Activated CD8-positive, alpha-beta T cell treated with anti-CD3 and anti-CD28 coated beads for 36 hours (primary cell): Measurements from ENCODE around the gene XRCC5. TPM values are rescaled to one million over a fixed set of nuclear protein-coding genes. Genes with fewer than 3 reads are reported as not detected.
A peak's percentile ranks its signal among the peaks of the same experiment; 100 is the strongest.

Experiments used
- ATAC-seq: fragments of 200-7000 bp; cut with Tn5 transposase; one replicate; pipeline ENCODE4 v1.10.0; 2021; ENCODE audit warnings: mild to moderate bottlenecking, moderate library complexity
- CTCF ChIA-PET: fragments of 350-600 bp; sonication (Branson Sonifier 250); formaldehyde crosslinking; loops from one replicate; lab custom pipeline; 2021; ENCODE audit warnings: antibody characterized with exemption; lab: Charles Lee
- POLR2A ChIA-PET: fragments of 350-600 bp; sonication (Branson Sonifier 250); formaldehyde crosslinking; loops from one replicate; lab custom pipeline; 2021; ENCODE audit warnings: antibody characterized with exemption; lab: Charles Lee
- DNase-seq: peaks from one replicate; pipeline ENCODE4 v3.0.0-alpha.2; 2020
- H3K27ac Mint-ChIP-seq: one replicate; pipeline ENCODE4 v1.8.0; 2021; ENCODE audit warnings: mild to moderate bottlenecking, mixed read lengths
- H3K27me3 Mint-ChIP-seq: one replicate; pipeline ENCODE4 v1.8.0; 2021; ENCODE audit warnings: mixed read lengths
- H3K36me3 Mint-ChIP-seq: one replicate; pipeline ENCODE4 v1.8.0; 2021; ENCODE audit warnings: low read depth, mixed read lengths
- H3K4me1 Mint-ChIP-seq: one replicate; pipeline ENCODE4 v1.8.0; 2021; ENCODE audit warnings: low read depth, mixed read lengths
- H3K4me3 Mint-ChIP-seq: one replicate; pipeline ENCODE4 v1.8.0; 2021; ENCODE audit warnings: mild to moderate bottlenecking, moderate library complexity, mixed read lengths
- H3K9me3 Mint-ChIP-seq: one replicate; pipeline ENCODE4 v1.8.0; 2021; ENCODE audit warnings: mixed read lengths
- intact Hi-C: fragments of 100-400 bp; cut with micrococcal nuclease; formaldehyde crosslinking; loops from one replicate; pipeline ENCODE4 v1.10.0; 2022
- total RNA-seq, 2 experiments: library from RNA; stranded (reverse); gene quantifications; one replicate each; pipeline ENCODE4 v1.2.3, GENCODE V29; 2021
- TF ChIP-seq, protein P1 (sequence below): fragments of 200-600 bp; IDR thresholded peaks from one replicate; pipeline ENCODE4 v1.8.0; 2022; ENCODE audit warnings: antibody characterized with exemption, mild to moderate bottlenecking

XRCC5 gene
- total RNA-seq, 2 experiments from 2014 or later = 541 to 544 TPM

DNA sequence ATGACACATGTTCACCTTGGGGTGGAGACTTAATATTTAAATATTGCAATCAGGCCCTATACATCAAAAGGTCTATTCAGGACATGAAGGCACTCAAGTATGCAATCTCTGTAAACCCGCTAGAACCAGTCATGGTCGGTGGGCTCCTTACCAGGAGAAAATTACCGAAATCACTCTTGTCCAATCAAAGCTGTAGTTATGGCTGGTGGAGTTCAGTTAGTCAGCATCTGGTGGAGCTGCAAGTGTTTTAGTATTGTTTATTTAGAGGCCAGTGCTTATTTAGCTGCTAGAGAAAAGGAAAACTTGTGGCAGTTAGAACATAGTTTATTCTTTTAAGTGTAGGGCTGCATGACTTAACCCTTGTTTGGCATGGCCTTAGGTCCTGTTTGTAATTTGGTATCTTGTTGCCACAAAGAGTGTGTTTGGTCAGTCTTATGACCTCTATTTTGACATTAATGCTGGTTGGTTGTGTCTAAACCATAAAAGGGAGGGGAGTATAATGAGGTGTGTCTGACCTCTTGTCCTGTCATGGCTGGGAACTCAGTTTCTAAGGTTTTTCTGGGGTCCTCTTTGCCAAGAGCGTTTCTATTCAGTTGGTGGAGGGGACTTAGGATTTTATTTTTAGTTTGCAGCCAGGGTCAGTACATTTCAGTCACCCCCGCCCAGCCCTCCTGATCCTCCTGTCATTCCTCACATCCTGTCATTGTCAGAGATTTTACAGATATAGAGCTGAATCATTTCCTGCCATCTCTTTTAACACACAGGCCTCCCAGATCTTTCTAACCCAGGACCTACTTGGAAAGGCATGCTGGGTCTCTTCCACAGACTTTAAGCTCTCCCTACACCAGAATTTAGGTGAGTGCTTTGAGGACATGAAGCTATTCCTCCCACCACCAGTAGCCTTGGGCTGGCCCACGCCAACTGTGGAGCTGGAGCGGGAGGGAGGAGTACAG, 108.1 kb downstream of the XRCC5 start:
- no peaks in the 10 kb centered on the region for H3K27me3 Mint-ChIP-seq
- ChIA-PET CTCF (no interaction called here), POLR2A (interaction anchor here (0.6 to 1.1 kb wide), 3 partner anchors 148 to 289 kb away, joined by 3 read pairs; partner anchors contain the start of gene SMARCAL1)
- intact Hi-C loops = no loop called here
- H3K27ac Mint-ChIP-seq = peak overlapping the region; percentile 52
- TF ChIP-seq, protein P1, sequence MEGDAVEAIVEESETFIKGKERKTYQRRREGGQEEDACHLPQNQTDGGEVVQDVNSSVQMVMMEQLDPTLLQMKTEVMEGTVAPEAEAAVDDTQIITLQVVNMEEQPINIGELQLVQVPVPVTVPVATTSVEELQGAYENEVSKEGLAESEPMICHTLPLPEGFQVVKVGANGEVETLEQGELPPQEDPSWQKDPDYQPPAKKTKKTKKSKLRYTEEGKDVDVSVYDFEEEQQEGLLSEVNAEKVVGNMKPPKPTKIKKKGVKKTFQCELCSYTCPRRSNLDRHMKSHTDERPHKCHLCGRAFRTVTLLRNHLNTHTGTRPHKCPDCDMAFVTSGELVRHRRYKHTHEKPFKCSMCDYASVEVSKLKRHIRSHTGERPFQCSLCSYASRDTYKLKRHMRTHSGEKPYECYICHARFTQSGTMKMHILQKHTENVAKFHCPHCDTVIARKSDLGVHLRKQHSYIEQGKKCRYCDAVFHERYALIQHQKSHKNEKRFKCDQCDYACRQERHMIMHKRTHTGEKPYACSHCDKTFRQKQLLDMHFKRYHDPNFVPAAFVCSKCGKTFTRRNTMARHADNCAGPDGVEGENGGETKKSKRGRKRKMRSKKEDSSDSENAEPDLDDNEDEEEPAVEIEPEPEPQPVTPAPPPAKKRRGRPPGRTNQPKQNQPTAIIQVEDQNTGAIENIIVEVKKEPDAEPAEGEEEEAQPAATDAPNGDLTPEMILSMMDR = no peak
- peak; percentile 34 for DNase-seq
- H3K4me1 Mint-ChIP-seq = peaks cover 34% of the 10 kb centered on the region
- H3K36me3 Mint-ChIP-seq = peaks cover 6% of the 10 kb centered on the region
- ATAC-seq = peak; percentile 45
- no peak overlapping the region for H3K4me3 Mint-ChIP-seq
- no peaks in the 10 kb centered on the region for H3K9me3 Mint-ChIP-seq

DNA sequence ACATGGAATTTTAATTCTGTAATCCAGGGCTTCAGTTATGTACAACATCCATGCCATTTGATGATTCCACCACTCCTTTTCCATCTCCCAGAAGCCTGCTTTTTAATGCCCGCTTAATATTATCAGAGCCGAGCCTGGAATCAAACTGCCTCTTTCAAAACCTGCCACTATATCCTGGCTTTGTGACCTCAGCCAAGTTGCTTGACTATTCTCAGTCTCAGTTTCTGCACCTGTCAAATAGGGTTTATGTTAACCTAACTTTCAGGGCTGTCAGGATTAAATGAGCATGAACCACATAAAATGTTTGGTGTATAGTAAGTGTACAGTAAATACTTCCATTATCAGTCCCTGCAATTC, 108.7 kb downstream of the XRCC5 start:
- Mint-ChIP-seq H3K4me3 (no peak overlapping the region), H3K27ac (peak overlapping the region; percentile 4), H3K27me3 (no peaks in the 10 kb centered on the region), H3K9me3 (no peaks in the 10 kb centered on the region), H3K4me1 (peaks cover 41% of the 10 kb centered on the region), H3K36me3 (peaks cover 6% of the 10 kb centered on the region)
- intact Hi-C loops = no loop called here
- ATAC-seq (no peak), DNase-seq (no peak)
- TF ChIP-seq, protein P1 = no peak
- ChIA-PET POLR2A (interaction anchor here (1.1 kb wide), 1 partner anchor 288 kb away, joined by 3 read pairs; no protein-coding TSS in a partner anchor), CTCF (no interaction called here)

DNA sequence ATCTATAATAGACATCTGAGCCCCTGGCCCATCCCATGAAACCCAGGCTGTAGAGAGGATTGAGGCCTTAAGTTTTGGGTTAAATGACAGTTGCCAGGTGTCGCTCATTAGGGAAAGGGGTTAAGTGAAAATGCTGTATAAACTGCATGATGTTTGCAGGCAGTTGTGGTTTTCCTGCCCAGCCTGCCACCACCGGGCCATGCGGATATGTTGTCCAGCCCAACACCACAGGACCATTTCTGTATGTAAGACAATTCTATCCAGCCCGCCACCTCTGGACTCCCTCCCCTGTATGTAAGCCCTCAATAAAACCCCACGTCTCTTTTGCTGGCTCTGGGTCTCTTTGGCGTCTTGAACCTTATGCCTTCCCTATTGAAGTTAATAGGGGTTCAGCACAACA, 110.7 kb downstream of the XRCC5 start:
- H3K27me3 Mint-ChIP-seq = no peaks in the 10 kb centered on the region
- H3K4me3 Mint-ChIP-seq = no peak overlapping the region
- peaks cover 47% of the 10 kb centered on the region for H3K4me1 Mint-ChIP-seq
- ChIA-PET CTCF (interaction anchor here (1.7 kb wide), 1 partner anchor 184 kb away, joined by 5 read pairs; no protein-coding TSS in a partner anchor), POLR2A (interaction anchor here (1.7 kb wide), 1 partner anchor 129 kb away, joined by 3 read pairs; no protein-coding TSS in a partner anchor)
- intact Hi-C loops = loop anchor here (10.0 kb wide), 1 partner anchor 125 kb away; no protein-coding TSS in a partner anchor
- DNase-seq (no peak), ATAC-seq (no peak)
- TF ChIP-seq, protein P1 = no peak
- peaks cover 6% of the 10 kb centered on the region for H3K36me3 Mint-ChIP-seq
- no peak overlapping the region for H3K27ac Mint-ChIP-seq
- no peaks in the 10 kb centered on the region for H3K9me3 Mint-ChIP-seq

DNA sequence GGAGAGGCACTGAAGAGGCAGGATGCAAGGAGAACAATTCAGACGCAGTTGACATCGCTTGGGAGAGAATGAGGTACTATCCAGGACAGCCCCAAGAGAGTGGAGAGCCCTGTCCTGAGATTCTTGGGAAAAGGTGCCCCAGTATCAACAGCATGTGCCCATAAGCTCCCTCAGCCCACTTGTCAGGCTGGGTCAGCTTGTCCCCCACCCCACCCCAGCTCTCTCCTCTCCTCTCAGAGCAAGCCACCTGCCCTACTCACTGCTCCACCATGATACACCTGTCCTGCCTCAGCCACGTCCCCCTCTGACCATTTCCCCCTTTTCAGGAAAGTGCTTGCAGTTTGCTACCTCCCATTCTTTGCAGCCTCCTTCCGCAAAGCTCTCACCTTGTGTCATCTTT, 111.8 kb downstream of the XRCC5 start:
- intact Hi-C loops = loop anchor here (10.0 kb wide), 1 partner anchor 124 kb away; no protein-coding TSS in a partner anchor
- H3K27me3 Mint-ChIP-seq = no peaks in the 10 kb centered on the region
- peaks cover 6% of the 10 kb centered on the region for H3K36me3 Mint-ChIP-seq
- TF ChIP-seq, protein P1 = no peak
- H3K9me3 Mint-ChIP-seq = no peaks in the 10 kb centered on the region
- no peak for DNase-seq
- H3K27ac Mint-ChIP-seq = no peak overlapping the region
- no peak for ATAC-seq
- CTCF ChIA-PET = interaction anchor here (1.7 kb wide), 1 partner anchor 183 kb away, joined by 5 read pairs; no protein-coding TSS in a partner anchor
- H3K4me1 Mint-ChIP-seq = peaks cover 47% of the 10 kb centered on the region
- no peak overlapping the region for H3K4me3 Mint-ChIP-seq
- POLR2A ChIA-PET = no interaction called here
